GM04504 (cell line): ENCODE data around the gene TMEM26.
A peak's percentile ranks its signal among the peaks of the same experiment; 100 is the strongest.
"Not testable (repeated sequence)": the region's sequence is repeated elsewhere in the genome, so short reads cannot be mapped to it uniquely, and the experiment has no call there.

ENCODE experiments used
- DNase-seq: peaks from one replicate; pipeline ENCODE4 v3.0.0-alpha.2; 2012; ENCODE audit warnings: low read depth

TMEM26 gene

GRCh38 chr10:61398366-61399129, 54.6 kb downstream of the TMEM26 start:
- DNase-seq = no peak

GRCh38 chr10:61397175-61397986, 55.8 kb downstream of the TMEM26 start:
- DNase-seq = peak; percentile 57

GRCh38 chr10:61391281-61391680, 61.9 kb downstream of the TMEM26 start:
- no peak for DNase-seq

GRCh38 chr10:61390851-61391250, 62.3 kb downstream of the TMEM26 start:
- DNase-seq = no peak

- DNase-seq = no peak
Observed at GRCh38 chr10:61389887-61390286, 63.3 kb downstream of the TMEM26 start.

- not testable (repeated sequence) for DNase-seq
Observed at GRCh38 chr10:61388986-61389385, 64.2 kb downstream of the TMEM26 start.

- DNase-seq = no peak
Observed at GRCh38 chr10:61385231-61386001, 67.8 kb downstream of the TMEM26 start.

GRCh38 chr10:61381153-61381552, 72.0 kb downstream of the TMEM26 start:
- not testable (repeated sequence) for DNase-seq

- DNase-seq = no peak
Observed at GRCh38 chr10:61378865-61379264, 74.3 kb downstream of the TMEM26 start.

- DNase-seq = no peak
Observed at GRCh38 chr10:61376908-61377368, 76.2 kb downstream of the TMEM26 start.

GRCh38 chr10:61376377-61376776, 76.8 kb downstream of the TMEM26 start:
- DNase-seq = no peak

- no peak for DNase-seq
Observed at GRCh38 chr10:61366365-61366764, 86.8 kb downstream of the TMEM26 start.

- no peak for DNase-seq
Observed at GRCh38 chr10:61364619-61365018, 88.6 kb downstream of the TMEM26 start.

- DNase-seq = no peak
Observed at GRCh38 chr10:61363006-61363405, 90.2 kb downstream of the TMEM26 start.

GRCh38 chr10:61359452-61359851, 93.7 kb downstream of the TMEM26 start:
- no peak for DNase-seq

- DNase-seq = no peak
Observed at GRCh38 chr10:61357687-61358086, 95.5 kb downstream of the TMEM26 start.
